NCI-H226 (cell line): ENCODE measurements around the gene S100A1.
A peak's percentile ranks its signal among the peaks of the same experiment; 100 is the strongest.
"Not testable (repeated sequence)": the region's sequence is repeated elsewhere in the genome, so short reads cannot be mapped to it uniquely, and the experiment has no call there.

Experiments
- DNase-seq: peaks from one replicate; pipeline ENCODE4 v3.0.0-alpha.2; 2015

S100A1 gene

GRCh38 chr1:153627715-153628626, at the start of gene S100A1:
Gene S100A1, plus strand, starts transcription at chr1:153628434. Its CDS starts 2,088 bp downstream, at chr1:153630522.
- DNase-seq: peak; percentile 2

- DNase-seq: no peak
Observed at GRCh38 chr1:153578490-153578889, 49.7 kb upstream of the S100A1 start.

- no peak for DNase-seq
Observed at GRCh38 chr1:153578936-153579335, 49.3 kb upstream of the S100A1 start.

- DNase-seq: not testable (repeated sequence)
Observed at GRCh38 chr1:153582836-153583235, 45.4 kb upstream of the S100A1 start.

- DNase-seq: not testable (repeated sequence)
Observed at GRCh38 chr1:153583514-153583913, 44.7 kb upstream of the S100A1 start.

GRCh38 chr1:153583976-153584375, 44.3 kb upstream of the S100A1 start:
- DNase-seq: no peak

- no peak for DNase-seq
Observed at GRCh38 chr1:153585006-153585405, 43.2 kb upstream of the S100A1 start.

DNA sequence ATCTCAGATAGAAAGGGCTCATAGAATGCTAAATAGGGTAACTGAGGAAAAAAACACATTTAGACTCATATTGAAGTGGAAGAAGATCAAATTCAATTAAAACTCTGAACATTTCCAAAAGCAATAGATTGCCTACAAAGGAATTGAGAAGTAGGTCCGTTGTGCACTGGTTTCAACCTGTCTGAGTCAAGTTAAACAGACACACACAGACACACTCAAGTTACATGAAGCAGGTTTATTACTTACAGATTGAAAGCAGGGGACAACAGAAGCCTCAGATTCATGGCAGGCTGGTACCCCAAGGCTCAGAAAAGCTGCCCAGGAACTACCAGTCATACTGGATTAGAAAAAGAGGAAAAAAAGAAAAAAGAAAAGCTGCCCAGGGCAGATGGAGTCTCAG, 41.9 kb upstream of the S100A1 start:
- DNase-seq: no peak

DNA sequence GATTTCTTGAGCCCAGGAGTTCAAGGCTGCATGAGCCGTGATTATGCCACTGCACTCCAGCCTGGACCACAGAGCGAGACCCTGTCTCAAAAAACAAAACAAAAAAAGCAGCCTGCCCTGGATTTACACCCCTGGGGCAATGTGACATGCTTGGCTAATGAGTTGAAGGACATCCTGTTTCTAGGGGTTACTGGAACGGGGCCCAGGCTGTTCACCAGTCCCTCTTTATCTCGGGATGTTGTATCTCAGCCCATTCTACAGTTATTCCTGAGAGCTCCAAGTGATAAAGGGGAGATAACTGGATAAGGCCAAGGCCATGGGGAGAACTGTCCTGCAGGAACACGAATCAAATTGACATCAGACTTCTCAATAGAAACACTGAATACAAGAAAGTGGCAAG, 40.9 kb upstream of the S100A1 start:
- DNase-seq: no peak

DNA sequence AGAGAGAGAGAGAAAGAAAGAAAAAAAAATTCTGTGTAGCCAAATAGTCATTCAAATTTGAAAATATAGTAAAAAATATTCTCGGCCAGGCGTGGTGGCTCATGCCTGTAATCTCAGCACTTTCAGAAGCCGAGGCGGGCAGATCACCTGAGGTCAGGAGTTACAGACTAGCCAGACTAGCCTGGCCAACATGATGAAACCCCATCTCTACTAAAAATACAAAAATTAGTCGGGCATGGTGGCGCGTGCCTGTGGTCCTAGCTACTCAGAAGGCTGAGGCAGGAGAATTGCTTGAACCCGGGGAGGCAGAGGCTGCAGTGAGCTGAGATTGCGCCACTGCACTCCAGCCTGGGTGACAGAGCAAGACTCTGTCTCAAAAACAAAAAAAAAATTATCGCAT, 40.2 kb upstream of the S100A1 start:
- DNase-seq: not testable (repeated sequence)

DNA sequence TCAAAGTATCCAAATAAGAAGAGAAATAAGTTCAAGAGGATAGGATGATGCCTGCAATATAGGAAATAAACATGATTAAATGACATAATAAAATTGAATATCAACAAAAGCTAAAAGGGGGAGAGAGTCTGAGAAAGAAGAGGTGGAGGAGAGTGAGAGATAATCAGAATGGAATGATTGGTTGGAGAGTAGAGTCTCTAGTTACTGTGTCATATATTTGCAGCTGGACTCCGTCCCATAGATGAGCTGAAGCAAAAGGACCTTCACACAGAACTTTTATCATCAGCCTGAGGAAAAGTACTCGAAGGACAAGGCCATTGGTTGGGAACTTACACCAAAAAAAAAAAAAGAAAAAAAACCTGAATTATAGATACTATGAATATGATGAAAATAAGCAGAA, 39.8 kb upstream of the S100A1 start:
- no peak for DNase-seq

- no peak for DNase-seq
Observed at GRCh38 chr1:153592748-153593147, 35.5 kb upstream of the S100A1 start.

- DNase-seq: peak; percentile 43
Observed at GRCh38 chr1:153597206-153597605, 31.0 kb upstream of the S100A1 start.

DNA sequence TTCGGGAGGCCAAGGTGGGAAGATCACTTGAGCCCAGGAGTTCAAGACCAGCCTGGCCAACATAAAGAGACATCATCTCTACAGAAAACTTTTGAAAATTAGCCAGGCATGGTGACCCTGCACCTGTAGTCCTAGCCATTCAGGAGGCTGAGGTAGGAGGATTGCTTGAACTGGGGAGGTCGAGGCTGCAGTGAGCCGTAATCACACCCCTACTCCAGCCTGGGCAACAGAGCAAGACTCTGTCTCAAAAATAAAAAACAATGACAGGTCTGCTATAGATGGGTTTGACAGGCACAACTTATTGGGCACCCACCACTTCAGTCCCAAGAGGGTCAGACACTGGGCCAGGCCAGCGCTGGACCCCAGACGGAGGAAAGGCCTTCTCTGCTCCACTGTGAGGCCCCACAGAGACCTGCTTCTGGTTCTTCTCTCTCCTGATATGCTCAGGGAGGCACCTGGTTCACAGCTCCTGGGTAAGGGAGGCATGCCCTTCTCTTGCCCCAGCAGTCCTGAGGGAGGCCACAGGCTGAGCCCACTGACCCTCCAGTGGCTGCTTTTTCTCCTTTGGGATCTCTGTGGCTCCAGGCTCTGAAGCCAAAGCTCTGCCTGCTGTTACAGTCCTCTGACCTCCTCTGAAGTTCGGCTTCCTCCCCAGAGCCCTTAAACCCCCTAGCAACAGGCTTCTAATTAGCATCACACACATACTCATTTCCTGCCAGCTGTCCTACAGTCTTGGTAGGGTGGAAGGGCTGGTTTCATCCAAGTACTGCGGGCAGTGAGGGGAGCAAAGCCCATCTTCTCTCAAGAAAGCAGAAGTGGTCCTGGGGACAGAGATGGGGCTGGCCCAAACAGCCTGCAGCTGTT, 29.7 kb upstream of the S100A1 start:
- DNase-seq: no peak

DNA sequence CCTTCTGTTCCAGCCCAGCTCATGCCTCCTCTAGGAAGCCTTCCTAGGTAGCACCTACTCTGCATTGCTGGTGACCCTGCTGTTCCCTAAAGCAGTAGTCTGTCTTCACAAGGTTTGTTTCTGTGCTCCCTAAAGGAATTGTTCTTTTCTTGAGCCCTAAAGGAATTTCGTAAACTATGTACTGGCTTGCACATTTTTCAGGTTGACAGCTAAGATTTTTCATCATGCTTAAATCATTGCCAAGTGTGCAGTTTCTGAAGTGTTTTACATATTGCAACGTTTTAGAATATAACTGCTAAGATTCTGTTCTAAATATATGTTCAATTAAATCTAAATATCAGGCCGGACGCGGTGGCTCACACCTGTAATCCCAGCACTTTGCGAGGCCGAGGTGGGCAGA, 28.4 kb upstream of the S100A1 start:
- no peak for DNase-seq

GRCh38 chr1:153602749-153603148, 25.5 kb upstream of the S100A1 start:
- no peak for DNase-seq

- no peak for DNase-seq
Observed at GRCh38 chr1:153606194-153606593, 22.0 kb upstream of the S100A1 start.

- DNase-seq: no peak
Observed at GRCh38 chr1:153607381-153607780, 20.9 kb upstream of the S100A1 start.

DNA sequence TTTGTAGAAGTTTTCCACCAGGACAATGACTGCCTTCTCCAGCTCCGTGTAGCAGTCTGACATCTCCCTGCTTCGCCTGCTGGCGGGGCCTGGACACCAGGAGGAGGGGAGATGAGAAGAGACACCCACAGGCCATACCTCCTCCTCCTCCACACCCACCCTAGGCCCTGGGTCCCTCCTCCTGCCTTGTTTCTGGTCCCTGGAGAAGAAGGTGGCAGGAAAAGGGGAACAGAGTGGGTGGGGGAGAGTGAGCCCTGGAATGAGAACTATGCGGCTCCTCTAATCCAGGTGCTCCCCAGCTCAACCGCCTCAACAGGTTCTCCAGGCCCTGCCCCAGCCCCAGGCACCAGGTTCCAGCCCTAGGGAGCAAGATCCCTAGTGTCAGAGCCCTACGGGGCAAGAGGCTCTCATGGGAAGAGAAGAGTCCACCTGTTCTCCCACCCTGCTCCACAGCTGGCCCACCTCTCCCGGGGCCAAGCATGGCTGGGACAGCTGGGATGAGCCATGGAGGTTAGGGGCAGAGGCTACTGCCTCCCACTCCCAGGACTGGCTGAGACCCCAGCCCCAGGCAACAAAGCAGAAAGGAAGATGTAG, 20.0 kb upstream of the S100A1 start:
- DNase-seq: no peak

DNA sequence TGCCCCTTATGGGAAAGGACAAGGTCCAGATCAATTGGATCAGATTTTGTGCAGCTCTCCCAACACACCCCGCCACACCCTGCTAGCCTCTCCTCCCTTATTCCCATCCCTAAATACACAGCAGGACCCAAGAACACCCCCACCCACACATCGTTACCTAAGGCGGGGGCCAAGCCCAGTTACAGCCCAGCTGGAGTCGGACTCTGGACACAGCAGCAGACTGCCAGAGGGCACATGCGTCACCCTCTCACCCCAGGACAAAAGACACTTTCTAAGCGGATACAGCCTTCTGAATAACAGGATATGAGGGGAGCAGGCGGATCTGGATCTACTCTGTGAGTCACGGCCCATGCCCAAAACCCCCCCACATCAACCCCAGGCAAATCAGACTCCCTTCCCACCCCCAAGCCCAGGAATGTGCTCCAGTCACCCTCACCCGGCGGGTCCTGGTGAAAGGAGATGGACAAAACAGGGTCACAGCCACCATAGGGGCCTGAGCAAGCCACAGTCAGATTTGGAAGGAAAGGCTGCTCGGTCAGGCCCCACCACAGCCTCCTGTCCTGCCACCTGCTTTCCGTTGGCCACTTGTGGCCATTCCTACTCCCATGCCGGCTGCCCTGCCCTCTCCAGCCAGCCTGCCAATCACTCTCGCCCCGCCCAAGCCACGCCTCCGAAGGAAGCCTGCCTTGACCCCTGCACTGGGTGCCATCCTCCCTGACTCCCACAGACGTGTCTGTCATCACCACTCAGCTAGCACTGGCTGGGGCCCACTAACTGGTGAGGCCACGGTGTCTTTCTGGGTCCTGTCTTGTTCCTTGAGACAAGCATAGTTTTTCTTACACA, 19.3 kb upstream of the S100A1 start:
- peak; percentile 97 for DNase-seq

GRCh38 chr1:153609585-153609907, 18.7 kb upstream of the S100A1 start:
- DNase-seq: peak; percentile 49

GRCh38 chr1:153610334-153610733, 17.9 kb upstream of the S100A1 start:
- DNase-seq: peak; percentile 67
